ELF-1 (cell line): Measurements from ENCODE around the gene EPHA2.
"Not testable (repeated sequence)": the region's sequence is repeated elsewhere in the genome, so short reads cannot be mapped to it uniquely, and the experiment has no call there.

Source experiments
- DNase-seq: peaks from one replicate; pipeline ENCODE4 v3.0.0-alpha.2; 2016; ENCODE audit warnings: low read depth, low spot score

The EPHA2 gene

DNA sequence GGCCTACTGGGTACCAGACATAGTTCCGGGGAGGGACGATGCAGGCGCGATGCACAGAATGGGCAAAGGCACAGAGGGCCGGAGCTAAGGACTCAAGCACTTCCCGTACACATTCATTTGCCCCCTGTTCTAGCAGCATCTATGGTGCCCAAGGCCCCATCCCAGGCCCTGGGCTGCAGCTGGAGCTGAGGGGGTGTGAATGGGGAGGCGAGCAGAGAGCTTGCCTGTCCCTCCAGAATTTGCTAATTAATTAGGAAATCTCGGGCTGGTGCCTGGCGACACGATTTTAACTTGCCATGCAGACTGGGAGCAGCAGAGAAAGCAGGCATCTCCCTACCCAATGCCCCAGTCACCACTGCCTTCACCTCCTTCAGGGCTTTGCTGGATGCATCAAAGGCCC, 35.9 kb downstream of the EPHA2 start:
- DNase-seq: no peak

DNA sequence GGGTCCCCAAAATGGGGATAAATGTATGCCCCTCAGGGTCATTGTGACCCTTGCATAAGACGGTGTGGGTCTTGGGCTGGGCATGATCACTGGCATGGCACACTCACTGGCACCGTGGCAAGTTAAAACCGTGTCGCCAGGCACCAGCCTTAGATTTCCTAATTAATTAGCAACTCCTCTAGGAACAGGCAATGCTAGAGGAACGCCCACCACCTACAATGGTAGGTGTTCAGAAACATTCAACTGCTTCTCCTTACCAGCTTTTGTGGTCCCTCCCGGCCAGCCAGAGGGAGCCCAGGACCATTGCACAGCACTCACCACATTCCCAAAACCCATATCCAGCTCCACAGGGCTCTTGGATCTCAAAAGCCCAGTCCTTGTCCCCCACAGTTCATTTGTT, 36.4 kb downstream of the EPHA2 start:
- no peak for DNase-seq

DNA sequence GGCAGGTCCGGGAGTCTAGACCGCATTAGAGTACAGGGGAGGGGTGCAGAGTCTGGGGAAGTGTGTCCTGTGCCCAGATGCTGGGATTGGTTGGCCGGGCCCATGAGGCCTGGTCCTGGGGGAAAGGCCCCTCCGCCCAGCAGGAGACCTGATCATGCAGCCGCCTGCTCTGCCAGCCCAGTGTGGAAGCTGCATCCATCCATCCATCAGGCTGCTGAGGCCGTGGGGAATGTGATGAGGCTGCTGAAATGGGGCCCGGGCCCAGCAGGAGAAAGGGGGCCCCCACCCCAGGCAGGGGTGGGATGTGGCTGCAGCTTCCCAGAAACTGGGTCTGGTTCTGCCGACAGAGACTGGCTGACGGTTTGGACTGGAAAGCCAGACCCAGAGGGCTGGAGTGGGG, 37.2 kb downstream of the EPHA2 start:
- no peak for DNase-seq

DNA sequence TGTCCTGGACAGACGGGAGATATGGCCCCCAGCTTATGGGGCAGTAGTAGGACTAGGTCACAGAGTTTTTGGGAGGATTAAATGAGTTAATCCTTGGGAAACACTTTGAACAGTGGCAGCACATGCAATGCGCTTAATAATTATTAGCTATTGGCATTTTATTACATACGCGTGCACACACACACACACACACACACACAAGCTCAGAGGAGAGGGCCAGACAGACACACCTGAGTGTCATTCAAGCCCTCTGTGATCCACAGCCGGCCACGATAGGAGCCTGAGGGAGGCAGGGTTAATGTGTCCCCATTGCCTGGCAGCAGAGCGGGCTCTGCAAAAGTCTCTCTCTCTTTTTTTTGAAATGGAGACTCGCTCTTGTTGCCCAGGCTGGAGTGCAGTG, 37.9 kb downstream of the EPHA2 start:
- DNase-seq: no peak

DNA sequence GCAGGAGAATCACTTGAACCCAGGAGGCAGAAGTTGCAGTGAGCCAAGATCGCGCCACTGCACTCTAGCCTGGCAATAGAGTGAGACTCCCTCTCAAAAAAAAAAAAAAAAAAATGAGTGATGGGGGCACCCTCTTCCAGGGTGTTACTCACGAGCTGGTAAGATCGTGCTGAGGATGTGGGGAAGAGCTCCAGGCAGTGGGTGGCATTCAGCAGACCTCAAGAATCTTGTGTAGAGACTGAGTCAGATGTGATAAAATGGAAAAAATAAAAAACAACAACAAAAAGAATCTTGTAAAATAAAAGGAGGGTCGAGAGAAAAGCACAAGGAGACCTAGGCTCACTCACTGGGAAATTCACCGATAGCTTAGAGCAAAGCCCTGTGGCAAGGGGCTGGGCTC, 38.5 kb downstream of the EPHA2 start:
- no peak for DNase-seq

DNA sequence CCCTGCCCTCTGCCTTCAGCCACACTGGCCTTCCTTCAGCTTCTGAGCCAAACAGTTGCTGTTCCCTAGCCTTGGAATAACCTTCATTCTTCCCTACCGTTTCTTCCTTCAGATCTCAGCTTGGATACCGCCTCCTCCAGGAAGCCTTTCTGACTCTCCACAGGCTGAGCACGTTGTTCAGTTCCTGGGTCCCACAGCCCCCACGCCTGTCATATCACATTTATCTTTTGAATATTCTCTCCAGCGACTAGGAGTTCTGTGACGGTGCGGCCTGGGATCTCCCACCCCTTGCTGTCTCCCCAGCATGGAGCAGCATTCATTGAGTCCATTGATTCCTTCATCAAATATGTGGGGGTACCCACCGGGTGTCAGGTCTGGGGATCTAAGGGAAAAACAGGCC, 39.2 kb downstream of the EPHA2 start:
- no peak for DNase-seq

DNA sequence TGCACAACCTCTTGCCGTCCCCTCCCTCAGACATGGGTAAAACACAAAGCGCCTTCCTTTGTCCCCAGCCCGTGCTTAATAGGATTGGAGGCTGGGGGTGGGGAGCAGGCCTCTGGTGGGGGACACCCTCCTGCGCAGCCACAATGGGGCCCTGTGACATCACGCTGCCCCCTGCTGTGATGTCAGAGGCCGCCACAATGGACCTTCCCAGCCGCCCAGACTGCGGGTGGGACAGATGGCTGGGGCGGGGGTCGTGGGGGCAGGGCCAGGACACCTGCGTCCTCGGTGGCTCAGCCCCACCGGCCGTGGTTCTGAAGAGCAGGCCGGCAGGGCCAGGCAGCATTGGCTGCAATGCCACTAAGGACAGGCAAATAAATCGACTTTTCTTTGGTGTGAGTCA, 39.9 kb downstream of the EPHA2 start:
- DNase-seq: peak; percentile 85

DNA sequence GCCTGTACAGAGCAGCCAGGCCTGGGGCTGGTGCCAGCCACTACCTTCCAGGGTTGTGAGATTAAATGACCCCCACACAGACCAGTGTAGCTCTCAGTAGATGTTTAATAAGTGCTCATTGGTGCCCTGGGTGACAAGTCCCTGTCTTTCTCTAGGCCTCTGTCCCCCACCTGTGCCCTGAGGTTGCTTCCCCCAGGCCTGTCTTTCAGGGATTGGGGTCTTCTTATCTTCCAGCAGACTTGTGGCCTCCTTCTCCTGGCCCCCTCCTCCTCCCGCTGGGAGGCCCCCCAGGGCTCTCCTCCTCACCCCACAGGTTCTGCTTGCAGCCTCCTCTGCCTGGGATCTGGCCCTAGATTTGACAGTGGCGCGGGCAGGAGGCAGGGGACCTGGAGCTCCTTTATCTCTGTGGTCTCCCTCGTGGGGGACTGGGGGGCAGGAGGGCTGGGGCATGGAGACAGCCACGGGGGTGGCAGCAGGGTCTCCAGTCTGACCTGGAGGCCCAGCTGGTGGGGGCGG, 40.3 kb downstream of the EPHA2 start:
- DNase-seq: peak; percentile 53

DNA sequence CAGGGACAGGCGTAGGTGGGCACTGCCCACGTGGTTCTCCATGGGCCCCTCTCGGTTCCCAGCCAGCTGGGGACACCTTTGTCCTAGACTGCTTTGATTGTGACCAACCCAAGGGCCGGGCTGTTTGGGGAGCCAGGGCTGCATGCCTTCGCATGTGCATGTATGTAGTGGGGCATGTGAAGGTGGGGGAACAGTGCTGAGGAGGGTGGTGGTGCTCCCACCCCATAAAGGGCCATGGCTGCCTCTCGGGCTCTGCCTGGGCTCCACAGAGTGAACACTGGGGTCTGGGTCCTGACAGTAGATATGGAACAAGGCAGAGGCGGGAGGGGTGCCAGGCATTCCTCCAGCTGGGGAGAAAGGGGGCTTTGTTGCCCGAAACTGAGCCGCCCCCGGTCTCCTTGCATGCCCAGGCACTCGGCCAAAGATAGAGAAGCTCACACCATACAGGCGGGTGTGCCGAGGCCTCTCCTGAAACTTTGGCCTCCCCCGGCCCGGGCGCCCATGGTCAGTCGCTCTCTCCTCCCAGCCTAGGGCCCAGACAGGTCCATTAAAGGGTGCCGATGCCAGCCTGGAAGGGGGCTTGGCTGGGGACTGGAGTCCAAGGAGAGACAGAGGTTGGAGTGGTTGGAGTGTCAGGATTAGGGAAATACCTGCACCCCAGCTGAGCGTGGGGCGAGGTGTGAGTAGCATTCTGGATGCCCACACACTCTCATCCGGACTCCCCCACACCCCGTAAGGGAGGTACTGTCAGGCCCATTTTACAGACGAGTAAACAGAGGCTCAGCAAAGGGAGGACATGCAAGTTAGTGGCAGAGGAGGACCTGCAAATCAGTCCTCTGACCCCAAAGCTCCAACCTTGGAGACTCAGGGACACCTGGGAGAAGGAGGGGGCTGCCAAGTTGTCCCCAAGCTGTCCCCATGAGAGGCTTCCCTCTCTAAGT, 41.1 kb downstream of the EPHA2 start:
- DNase-seq: no peak

DNA sequence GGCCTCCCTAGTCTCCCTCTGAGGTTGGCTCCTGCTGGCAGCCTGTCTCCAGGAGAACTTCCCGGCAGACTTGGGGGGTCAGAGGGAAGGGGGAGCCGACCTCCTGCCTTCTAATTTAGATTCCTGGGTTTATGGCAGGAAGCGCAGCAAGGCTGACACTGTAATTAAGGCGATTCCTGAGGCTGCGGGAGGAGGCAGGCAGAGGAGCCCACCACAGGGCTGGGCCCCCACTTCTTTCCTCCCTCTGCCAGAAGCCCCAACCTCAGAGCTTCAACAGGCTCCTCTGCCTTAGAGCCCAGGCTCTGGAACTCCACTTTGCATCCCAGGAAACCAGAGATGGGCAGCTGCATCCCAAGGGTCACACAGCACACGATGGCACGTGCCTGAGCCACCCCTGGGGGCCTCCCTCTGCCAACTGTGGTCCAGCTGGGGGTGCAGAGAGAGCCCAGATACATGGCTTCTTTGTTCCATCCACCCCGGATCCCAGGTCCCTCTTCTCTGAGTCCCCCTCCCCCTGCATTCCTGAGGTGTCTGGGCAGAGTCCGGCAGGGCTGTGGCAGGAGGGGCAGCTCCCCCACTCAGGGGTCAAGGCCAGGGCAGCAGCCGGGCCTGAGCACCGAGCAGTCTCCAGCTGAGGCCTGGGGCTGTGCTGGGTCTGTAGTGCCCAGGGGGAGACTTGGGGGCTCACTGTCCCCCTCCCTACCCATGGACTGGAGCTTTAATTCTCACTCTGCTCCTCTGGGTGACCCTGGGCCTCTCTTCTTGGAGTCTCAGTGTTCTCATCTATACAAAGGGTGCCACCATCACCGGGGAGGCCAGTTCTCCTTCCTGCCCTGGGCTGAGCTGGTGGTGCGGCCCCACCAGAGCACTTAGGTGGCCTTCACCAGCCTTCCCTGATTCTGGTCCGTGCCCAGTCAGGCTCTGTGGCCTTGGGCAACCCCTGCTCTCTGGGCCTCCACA, 43.0 kb downstream of the EPHA2 start:
- DNase-seq: peak; percentile 49

DNA sequence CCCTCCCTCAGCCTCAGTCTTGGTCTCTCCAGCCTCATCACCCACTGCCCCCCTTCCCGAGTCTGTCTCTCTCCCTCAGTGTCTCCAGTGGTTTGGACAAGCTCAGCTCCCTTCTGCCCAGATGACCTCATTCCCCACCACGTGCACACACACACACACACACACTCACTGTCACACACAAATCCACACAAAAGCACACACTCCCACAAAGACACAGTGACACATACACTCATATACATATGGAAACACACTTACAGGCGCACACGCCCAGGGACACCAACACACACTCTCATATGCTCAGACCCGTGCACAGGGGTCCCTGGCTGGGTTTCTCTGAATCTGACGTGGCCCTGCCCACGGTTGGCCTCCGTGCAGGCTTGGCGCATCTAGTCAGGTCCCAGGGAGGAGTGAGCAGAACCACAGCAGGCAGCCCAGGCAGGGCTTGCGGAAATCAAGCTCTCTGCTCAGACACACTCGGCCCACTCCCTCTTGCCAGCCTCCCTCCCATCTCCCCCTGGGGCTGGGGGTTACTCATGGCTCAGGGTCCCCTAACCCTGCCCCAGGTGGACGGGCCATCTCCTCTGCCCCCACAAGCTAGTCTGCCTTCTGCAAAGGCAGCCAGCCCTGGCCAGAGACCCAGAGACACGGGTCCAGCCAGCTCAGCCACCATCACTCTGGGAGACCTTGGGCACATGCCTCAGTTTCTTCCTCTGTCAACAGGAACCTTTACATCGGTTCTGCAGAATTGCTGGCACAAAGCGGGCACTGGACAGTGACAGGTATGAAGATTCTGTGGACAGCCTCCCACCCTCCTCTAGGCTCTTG, 43.9 kb downstream of the EPHA2 start:
- DNase-seq: no peak

DNA sequence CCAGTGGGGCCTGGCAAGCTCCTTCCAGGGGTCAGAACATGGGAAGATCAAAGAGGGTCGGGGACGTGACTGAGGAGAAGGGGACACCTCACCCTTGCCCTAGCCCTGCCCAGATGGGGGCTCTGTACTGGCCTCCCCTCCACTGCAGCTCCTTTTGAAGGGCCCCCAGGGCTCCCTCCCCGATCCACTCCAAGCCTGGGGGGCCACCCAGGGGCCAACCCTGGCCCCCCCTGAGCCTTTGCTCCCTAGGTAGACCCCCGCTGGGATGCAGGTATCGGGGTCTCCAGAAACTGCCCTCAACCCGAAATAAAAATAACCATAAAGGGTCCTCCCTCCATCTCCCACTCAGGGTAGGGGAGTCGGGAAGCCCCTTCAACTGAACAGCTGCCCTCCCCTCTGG, 45.0 kb downstream of the EPHA2 start:
- no peak for DNase-seq

DNA sequence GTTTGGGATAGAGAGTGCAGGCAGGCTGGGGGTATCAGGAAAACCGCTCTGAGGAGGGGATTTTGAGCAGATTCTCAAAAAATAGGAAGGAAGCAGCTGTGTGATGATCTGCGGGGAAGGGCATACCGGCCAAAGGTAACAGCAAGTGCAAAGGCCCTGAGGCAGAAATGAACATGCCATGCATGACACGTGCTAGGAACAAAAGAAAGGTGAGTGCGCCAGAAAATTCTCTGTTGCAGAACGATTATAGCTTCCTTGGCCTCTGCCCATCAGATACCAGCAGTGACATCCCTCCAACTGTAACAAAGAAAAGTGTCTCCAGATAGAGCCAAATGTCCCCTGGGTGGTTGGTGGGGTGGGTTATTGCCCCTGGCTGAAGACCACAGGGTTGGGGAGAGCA, 45.4 kb downstream of the EPHA2 start:
- DNase-seq: no peak

DNA sequence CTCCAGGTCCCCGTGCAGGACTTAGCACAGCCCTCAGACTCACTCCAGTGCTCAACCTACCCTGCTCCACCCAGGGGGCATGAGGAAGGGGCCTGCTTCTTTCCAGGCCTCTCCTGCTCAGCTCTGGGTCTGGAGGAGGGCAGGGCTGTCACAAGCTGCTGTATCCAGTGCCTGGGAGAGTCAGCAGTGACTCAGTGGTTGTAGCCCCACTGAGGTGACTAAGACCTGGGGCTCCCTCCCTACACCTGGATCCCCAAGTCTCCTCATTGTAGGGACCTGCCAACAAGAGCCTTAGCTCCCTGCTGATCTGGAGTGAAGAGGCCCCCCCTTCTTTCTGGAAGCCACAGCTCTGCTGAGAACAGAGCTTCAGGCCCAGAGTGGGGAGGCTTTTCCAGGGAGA, 46.3 kb downstream of the EPHA2 start:
- no peak for DNase-seq

DNA sequence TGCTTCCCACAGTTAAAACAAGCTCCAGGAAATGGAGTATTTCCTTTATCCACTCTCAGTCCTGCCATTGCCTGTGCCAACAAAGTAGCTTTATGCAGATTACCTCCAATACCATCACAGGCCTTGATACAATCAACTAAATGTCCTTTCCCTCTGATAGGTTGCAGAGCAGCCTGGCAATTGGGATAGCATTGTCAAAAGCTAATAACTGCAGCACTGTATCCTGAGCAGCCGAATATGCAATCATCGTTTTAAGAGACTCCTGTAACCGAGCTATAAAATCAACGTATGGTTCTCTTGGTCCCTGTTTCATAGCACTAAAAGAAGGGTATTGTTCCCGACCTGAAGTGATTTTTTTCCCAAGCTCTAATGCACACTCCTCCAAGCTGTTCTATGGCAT, 48.8 kb downstream of the EPHA2 start:
- DNase-seq: not testable (repeated sequence)

DNA sequence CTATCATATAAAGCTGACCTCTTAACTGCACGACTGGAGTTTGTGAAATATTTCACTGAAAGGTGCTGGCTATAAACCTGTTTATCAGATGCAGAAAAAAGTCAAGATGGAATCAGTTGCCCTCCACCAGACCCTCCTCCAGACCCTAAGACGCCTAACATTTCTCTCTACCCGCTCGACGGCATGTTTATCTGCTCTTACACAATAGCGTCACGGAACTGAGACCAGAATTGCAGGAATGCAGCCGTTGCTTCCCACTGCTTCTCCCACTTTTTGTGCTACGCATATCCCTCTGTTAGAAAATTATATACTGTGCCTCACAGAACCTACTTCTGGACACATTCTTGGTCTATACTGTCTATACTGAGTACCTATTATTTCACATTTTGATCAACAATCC, 54.2 kb downstream of the EPHA2 start:
- no peak for DNase-seq

DNA sequence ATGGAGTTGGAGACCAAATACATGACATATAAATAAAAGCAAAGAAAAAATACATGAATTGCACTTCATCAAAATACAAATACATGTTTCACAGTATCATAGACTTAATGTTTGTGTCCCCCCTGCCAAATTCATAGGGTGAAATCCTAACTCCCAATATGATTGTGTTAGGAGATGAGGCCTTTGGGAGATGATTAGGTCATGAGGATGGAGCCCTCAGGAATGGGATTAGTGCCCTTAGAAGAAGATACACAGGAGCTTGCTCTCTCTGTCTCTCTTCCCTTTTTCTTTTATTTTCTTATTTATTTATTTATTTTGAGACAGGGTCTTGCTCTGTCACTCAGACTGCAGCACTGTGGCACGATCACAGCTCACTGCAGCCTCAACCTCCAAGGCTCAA, 56.5 kb downstream of the EPHA2 start:
- no peak for DNase-seq

DNA sequence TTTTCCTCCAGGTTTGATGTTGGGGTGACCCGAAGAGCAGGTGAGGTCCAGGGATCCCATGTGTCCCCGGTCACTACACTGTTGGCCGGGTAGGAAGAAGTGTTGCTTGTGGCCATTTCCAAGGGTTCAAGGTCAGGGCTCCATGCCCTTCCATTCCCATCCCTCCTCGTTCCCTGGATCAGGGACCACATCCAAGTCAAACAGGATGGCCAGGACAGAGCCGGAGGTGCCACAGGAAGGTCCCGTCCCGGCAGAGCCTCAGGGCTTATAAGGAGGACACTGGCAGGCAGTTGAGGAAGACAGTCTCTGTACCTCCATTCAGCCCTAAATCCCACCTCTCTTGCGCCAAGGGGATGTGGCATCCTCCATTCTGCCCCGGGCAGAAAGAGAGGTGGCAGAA, 60.4 kb downstream of the EPHA2 start:
- no peak for DNase-seq

DNA sequence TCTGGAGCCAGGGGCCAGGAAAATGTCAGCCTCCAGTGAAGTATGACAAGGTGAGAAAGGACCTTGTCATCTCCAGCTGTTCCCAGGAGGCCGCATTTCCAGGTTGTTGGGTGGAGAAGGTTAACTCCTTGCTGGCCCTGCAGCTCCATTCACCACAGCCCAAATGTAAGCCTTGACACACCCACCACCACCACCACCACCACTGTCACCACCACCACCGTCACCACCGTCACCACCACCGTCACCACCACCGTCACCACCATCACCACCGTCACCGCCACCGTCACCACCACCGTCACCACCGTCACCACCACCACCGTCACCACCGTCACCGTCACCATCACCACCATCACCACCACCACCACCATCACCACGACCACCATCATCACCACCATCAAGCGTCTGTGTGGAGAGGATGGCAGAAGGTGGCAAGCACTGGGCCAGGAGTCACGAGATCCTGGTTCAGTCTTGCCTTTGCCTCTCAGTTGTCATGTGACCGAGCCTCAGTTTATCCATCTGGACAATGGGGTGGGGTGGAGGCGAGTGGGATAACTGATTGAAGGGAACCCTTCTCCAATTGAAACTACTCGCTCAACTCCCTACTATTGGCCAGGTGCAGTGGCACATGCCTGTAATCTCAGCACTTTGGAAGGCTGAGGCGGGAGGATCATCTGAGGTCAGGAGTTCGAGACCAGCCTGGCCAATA, 61.3 kb downstream of the EPHA2 start:
- no peak for DNase-seq

DNA sequence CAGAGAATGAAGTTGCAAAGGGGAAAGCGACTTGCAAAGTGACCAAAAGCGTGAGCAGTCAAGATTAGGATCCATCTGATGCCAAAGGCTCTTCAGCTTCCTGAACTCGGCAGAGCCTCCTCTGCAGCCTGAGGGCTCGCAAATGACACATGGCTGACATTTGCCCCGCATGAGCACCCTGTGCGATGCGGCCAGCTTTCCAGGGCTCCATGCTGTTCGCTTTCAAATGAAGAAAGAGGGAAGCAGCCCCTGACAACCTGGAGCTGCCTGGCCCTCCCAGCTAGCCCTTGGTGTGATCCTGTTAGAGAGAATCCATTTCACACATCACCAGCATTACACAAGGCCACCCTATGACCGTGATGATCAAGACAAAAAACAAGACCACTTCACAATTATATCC, 62.3 kb downstream of the EPHA2 start:
- DNase-seq: peak; percentile 47
